22Rv1 (cell line): ENCODE results near the gene LAMC1.

Source experiments
- CTCF ChIP-seq: fragments of 450-650 bp; IDR thresholded peaks from 2 replicates; pipeline ENCODE4 v1.5.1; 2017; ENCODE audit warnings: mild to moderate bottlenecking
- ZFX ChIP-seq: fragments of 450-650 bp; IDR thresholded peaks from 2 replicates; pipeline ENCODE4 v1.6.1; 2017; ENCODE audit warnings: antibody characterized with exemption, borderline replicate concordance

DNA sequence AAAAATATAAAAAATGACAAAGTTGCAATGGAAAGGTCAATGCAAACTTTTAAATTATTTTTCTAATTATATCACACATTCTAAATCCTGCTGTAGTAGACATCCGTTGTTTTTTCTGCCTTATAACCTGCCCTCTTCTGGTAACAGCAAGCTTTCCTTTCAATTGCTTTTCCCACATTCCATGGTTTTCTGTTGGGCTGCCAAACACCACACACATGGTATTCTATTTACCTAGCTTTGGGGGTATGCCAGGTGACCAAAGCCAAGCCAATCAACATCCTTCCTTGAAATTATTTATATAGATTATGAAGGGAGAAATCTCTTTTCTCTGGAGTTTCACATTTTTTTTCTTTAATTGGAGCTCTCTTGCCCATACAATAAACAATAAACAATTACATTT lies 3.4 kb upstream of the LAMC1 start:
- peak; percentile 38; the same call in 1 of the 2 replicates for TF ChIP-seq CTCF
- no peak for TF ChIP-seq ZFX
